Fibroblast of mammary gland (primary cell): ENCODE measurements around the gene TFPI.
A peak's percentile ranks its signal among the peaks of the same experiment; 100 is the strongest.

Experiments
- DNase-seq: peaks from one replicate; pipeline ENCODE4 v3.0.0-alpha.2; 2010; ENCODE audit warnings: low read depth
- H3K4me3 ChIP-seq: 2 replicates; pipeline ENCODE4 v1.5.1; 2011; ENCODE audit warnings: low read depth, mild to moderate bottlenecking, low read length, moderate library complexity; ENCODE audit not compliant: control insufficient read depth
- TF ChIP-seq, protein P1 (sequence below): conservative IDR thresholded peaks from 2 replicates; pipeline ENCODE4 v1.5.1; 2011; ENCODE audit warnings: low read depth, low read length, inconsistent platforms; ENCODE audit not compliant: control insufficient read depth, insufficient read depth

The TFPI gene

DNA sequence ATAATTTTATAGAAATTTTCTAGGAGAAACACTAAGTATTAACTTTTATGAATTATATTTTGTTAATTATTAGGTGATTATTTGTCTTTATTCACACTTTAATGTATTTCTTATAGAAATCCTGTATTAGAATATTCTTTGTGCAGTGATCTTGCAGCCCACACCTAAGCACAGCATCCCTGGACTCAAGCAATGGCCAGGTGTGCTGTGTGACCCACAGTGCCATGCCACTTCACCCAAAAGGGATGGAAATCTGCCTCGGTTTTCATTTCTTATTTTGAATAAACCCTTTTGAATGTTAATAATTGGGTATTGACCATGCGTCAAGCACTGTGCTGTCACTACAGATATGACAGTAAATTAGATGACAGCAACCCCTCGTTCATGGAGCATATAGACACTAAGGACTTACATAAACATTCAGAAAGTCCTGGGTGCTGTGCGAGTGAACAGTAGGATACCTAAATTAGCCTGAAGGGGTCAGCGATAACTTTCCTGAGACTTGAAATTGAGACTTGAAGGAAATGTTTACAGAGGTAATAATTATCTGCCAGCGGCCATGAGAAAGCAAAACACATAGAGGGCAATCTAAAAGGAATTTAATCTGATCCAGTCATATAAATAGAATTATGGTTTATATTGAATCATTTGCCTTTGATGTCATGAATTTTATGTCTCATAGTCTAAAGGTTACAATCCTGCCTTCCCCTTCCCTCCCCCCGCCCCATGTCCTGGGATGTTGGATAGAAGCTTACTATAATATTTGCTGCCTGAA, 53.5 kb downstream of the TFPI start:
- no peak overlapping the region for H3K4me3 ChIP-seq
- TF ChIP-seq, protein P1, sequence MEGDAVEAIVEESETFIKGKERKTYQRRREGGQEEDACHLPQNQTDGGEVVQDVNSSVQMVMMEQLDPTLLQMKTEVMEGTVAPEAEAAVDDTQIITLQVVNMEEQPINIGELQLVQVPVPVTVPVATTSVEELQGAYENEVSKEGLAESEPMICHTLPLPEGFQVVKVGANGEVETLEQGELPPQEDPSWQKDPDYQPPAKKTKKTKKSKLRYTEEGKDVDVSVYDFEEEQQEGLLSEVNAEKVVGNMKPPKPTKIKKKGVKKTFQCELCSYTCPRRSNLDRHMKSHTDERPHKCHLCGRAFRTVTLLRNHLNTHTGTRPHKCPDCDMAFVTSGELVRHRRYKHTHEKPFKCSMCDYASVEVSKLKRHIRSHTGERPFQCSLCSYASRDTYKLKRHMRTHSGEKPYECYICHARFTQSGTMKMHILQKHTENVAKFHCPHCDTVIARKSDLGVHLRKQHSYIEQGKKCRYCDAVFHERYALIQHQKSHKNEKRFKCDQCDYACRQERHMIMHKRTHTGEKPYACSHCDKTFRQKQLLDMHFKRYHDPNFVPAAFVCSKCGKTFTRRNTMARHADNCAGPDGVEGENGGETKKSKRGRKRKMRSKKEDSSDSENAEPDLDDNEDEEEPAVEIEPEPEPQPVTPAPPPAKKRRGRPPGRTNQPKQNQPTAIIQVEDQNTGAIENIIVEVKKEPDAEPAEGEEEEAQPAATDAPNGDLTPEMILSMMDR, result peak; percentile 27
- peak; percentile 64 for DNase-seq

DNA sequence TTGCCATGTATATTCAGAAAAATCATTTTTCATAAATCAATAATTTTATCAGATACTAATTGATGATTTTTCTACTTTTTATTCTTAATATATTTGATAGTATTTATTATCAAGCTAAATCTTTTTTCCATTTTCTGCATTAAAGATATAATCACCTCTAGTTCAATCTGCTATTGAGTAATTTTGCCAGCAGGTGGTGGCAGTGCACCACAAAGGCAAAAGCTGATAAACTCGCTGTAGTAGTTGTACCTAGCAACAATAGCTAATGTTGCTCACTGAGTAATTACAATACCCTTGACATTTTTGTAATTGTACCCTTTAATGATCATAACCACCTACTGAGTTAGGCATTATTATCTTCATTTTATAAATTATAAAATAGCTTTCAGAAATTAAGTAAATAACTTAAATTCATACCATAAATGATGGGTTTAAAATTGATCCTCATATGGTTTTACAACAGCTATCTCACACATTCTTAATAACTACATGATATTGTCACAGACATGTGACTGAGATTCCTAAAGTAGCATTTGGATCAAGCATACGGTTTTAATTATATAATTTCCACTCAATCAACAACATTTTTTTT, 54.2 kb downstream of the TFPI start:
- TF ChIP-seq, protein P1, result peak; percentile 80
- peak; percentile 72 for DNase-seq
- H3K4me3 ChIP-seq, result no peak overlapping the region

DNA sequence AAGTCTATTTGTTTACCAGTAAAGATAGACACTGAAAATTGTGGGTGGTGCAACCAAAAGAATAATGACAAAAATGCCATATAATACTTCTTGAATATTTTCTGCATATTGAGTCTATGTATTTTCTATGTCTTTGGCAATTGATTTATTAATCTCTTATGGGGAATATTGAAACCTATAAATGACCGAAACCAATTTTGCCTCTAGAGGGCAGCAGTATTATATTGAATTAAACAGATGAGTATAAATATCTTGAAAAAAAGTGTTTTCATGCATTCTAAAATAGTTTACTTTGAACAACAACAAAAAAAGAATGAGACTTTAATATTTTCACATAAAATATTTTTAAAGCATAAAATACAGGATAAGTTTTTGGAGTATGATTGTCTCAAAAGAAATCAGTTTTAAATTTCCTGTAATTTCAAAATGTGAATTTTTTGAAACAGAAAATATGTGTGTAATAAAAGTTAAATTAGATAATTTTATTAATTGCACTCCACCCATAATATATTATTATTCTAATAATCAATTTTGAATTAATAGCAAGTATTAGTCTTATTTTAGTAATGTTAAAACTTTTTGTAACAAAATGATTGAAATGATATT, 56.3 kb downstream of the TFPI start:
- peak; percentile 37 for DNase-seq
- TF ChIP-seq, protein P1, result peak; percentile 52
- no peak overlapping the region for H3K4me3 ChIP-seq

DNA sequence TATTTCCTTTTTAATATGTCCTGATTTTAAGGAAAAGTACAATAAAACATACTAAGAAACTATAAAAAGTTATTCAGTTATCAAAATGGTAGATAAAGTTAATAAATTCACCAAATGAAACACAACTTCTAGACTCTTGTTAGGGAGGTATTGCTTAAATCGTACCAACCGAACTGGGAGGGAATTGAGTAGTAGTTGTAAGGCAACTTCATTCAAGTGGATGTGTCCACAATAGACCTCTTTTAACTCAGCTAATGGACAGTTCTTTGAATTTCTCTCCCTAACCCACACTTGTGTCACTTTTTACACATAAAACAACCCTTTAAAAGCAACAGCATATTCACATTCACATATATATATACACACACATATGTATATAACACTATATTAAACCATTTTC, 57.1 kb downstream of the TFPI start:
- no peak for DNase-seq
- no peak overlapping the region for H3K4me3 ChIP-seq
- TF ChIP-seq, protein P1, result no peak

DNA sequence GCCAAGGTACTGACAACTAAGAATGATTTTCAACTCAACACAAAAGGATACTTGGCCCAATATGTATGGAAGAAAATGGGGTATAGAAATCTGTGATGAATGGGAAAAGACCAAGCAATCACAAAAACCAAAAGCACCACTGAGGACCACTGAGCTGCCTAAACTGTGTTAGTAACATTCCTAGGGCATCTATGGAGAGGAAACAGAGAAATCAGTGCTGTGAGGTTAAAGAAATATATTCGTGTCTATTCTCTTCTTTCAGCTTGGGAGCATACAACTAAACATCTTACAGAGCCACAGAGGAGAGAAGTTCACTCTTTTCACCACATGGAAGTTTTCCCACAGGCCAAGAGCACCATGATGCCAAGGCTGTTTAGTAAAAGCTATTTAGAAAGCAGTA, 58.9 kb downstream of the TFPI start:
- no peak overlapping the region for H3K4me3 ChIP-seq
- DNase-seq, result no peak
- TF ChIP-seq, protein P1, result no peak

DNA sequence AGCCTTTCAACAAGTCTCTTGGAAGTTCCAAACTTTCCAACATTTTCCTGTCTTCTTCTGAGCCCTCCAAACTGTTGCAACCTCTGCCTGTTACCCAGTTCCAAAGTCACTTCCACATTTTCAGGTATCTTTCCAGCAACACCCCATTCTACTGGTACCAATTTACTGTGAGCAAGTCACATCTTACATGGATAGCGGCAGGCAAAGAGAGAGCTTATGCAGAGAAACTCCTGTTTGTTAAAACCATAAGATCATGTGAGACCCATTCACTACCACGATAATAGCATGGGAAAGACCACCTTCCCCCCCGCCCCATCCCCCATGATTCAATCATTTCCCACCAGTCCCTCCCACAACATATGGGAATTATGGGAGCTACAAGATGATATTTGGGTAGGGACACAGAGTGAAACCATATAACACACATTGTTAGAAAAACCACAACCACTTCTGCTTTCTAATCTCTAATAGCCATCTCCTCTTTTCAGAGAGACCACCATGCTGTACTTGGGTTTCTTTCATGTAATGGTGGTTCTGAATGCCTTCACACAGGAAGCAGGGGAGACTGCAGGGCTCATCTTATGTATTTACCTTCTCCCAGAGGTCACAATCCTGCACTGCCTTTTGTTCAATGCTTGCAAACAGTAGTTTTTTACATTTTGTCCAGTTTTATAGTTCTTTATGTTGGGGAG, 60.2 kb downstream of the TFPI start:
- no peak for DNase-seq
- TF ChIP-seq, protein P1, result no peak
- H3K4me3 ChIP-seq, result no peak overlapping the region
